Motor neuron (in vitro differentiated cells): ENCODE data around the gene SPOUT1. TPM values are rescaled to one million over a fixed set of nuclear protein-coding genes. Genes with fewer than 3 reads are reported as not detected.

Experiments used
- ATAC-seq, 8 experiments: fragments of 200-7000 bp; cut with Tn5 transposase; replicated peaks in 6 of 8; 2 replicates each; pipeline ENCODE4 v1.8.0; 2021; ENCODE audit warnings: mild to moderate bottlenecking in 8 of 8, moderate library complexity in 8 of 8
- H3K27ac ChIP-seq, 2 donors: fragments of 250-450 bp; sonication (Bioruptor Pico); 2 replicates each; pipeline ENCODE4 v1.9.0; 2021; ENCODE audit warnings: antibody characterized with exemption in 2 of 2, mild to moderate bottlenecking in 2 of 2, moderate library complexity in 1 of 2
- H3K4me1 ChIP-seq, 2 donors: fragments of 250-450 bp; sonication (Bioruptor Pico); replicated peaks in 1 of 2; 2 replicates each; pipeline ENCODE4 v1.6.1; 2021; ENCODE audit warnings: antibody characterized with exemption in 2 of 2, mild to moderate bottlenecking in 2 of 2, moderate library complexity in 1 of 2
- H3K4me3 ChIP-seq, 5 donors: fragments of 250-450 bp; sonication (Bioruptor Pico); 2 replicates each; pipeline ENCODE4 v1.9.0; 2021; ENCODE audit warnings: antibody characterized with exemption in 5 of 5, mild to moderate bottlenecking in 5 of 5, moderate library complexity in 4 of 5
- WGBS, 10 experiments: fragments of 450-650 bp; shearing (Covaris generic); methylation state at CpG; one replicate each; pipeline ENCODE4 v1.0.0; 2022; 5-methylcytosine and 5-hydroxymethylcytosine counted together
- in situ Hi-C, 9 experiments: fragments of 400-800 bp; cut with MboI; loops; one replicate each; pipeline ENCODE4 v1.15.0; 2021; ENCODE audit warnings: low sequenced_read_pairs in 9 of 9, low pct_unique_long_range_greater_than_20kb in 2 of 9; ENCODE audit not compliant: unreplicated experiment in 9 of 9
- total RNA-seq, 8 experiments: library from RNA; unstranded; fragments of 300-600 nt; gene quantifications; 2 replicates each; pipeline versions ENCODE4 v1.2.3 to v1.2.4, GENCODE V29; 2022

The SPOUT1 gene
- total RNA-seq, 8 experiments from 2014 or later, result 12.3 to 44.3 (median 21.6) TPM

GRCh38 chr9:128828719-128829452, 708 bp downstream of the SPOUT1 start:
- no peak for ATAC-seq
- H3K4me3 ChIP-seq, result peak overlapping the region; percentile 62 to 99 (median 83)
- 0 to 53% (median 0%) methylated on average over 1 to 17 of the region's 18 CpGs; no CpG with 5 or more reads in 3 of the 10 experiments for WGBS, 10 experiments
- H3K27ac ChIP-seq, result no peak overlapping the region
- peaks cover 4% of the 10 kb centered on the region in 2 donors for H3K4me1 ChIP-seq
- in situ Hi-C loops, result no loop called here

GRCh38 chr9:128828267-128828666, 1.3 kb downstream of the SPOUT1 start:
- no peak for ATAC-seq
- no peak overlapping the region for H3K4me3 ChIP-seq
- 58 to 100% (median 96%) methylated on average over 1 to 6 of the region's 8 CpGs; no CpG with 5 or more reads in 2 of the 10 experiments for WGBS, 10 experiments
- in situ Hi-C loops, result no loop called here
- peaks cover 4% of the 10 kb centered on the region in 2 donors for H3K4me1 ChIP-seq
- H3K27ac ChIP-seq, result no peak overlapping the region

GRCh38 chr9:128825923-128826700, 3.5 kb downstream of the SPOUT1 start:
- Histone ChIP-seq H3K4me3 (no peak overlapping the region), H3K27ac (no peak overlapping the region), H3K4me1 (peaks cover 4% of the 10 kb centered on the region in 2 donors)
- WGBS, 10 experiments, result 83 to 100% (median 100%) methylated on average over 1 to 9 of the region's 22 CpGs; no CpG with 5 or more reads in 4 of the 10 experiments
- no peak for ATAC-seq
- in situ Hi-C loops, result no loop called here

GRCh38 chr9:128824911-128825310, 4.7 kb downstream of the SPOUT1 start:
- Histone ChIP-seq H3K4me3 (no peak overlapping the region), H3K27ac (no peak overlapping the region), H3K4me1 (peaks cover 4 to 6% of the 10 kb centered on the region in 2 donors)
- WGBS, 10 experiments, result 86 to 100% (median 100%) methylated on average over 1 to 4 of the region's 7 CpGs; no CpG with 5 or more reads in 5 of the 10 experiments
- in situ Hi-C loops, result no loop called here
- ATAC-seq, result no peak

- ATAC-seq, result no peak
- Histone ChIP-seq H3K4me1 (peaks cover 11 to 13% of the 10 kb centered on the region in 2 donors), H3K27ac (no peak overlapping the region), H3K4me3 (no peak overlapping the region)
- in situ Hi-C loops, result no loop called here
- WGBS, 10 experiments, result no CpG with 5 or more reads among the region's 12 CpGs
Observed at GRCh38 chr9:128823903-128824406, 5.6 kb downstream of the SPOUT1 start.

GRCh38 chr9:128823362-128823902, 6.2 kb downstream of the SPOUT1 start:
- ATAC-seq, result no peak
- 100% methylated on average over 4 of the region's 19 CpGs; no CpG with 5 or more reads in 9 of the 10 experiments for WGBS, 10 experiments
- in situ Hi-C loops, result no loop called here
- Histone ChIP-seq H3K27ac (no peak overlapping the region), H3K4me1 (peaks cover 7 to 9% of the 10 kb centered on the region in 2 donors), H3K4me3 (no peak overlapping the region)

- Histone ChIP-seq H3K4me1 (peaks cover 7 to 9% of the 10 kb centered on the region in 2 donors), H3K4me3 (no peak overlapping the region), H3K27ac (no peak overlapping the region)
- in situ Hi-C loops, result no loop called here
- 80 to 100% (median 95%) methylated on average over 1 to 9 of the region's 22 CpGs; no CpG with 5 or more reads in 6 of the 10 experiments for whole genome bisulfite sequencing, 10 experiments
- no peak for ATAC-seq
Observed at GRCh38 chr9:128822407-128823042, 7.1 kb downstream of the SPOUT1 start.

GRCh38 chr9:128821584-128822406, 7.8 kb downstream of the SPOUT1 start:
- in situ Hi-C loops, result no loop called here
- Histone ChIP-seq H3K27ac (no peak overlapping the region), H3K4me3 (no peak overlapping the region), H3K4me1 (peaks cover 7 to 9% of the 10 kb centered on the region in 2 donors)
- ATAC-seq, result no peak
- WGBS, 10 experiments, result 80 to 100% (median 100%) methylated on average over 1 to 10 of the region's 16 CpGs; no CpG with 5 or more reads in 3 of the 10 experiments

- no peak overlapping the region for H3K27ac ChIP-seq
- WGBS, 10 experiments, result 74 to 100% (median 88%) methylated on average over 1 to 6 of the region's 24 CpGs; no CpG with 5 or more reads in 4 of the 10 experiments
Observed at GRCh38 chr9:128820665-128821583, 8.7 kb downstream of the SPOUT1 start.

GRCh38 chr9:128819716-128820664, 9.6 kb downstream of the SPOUT1 start:
- H3K4me1 ChIP-seq, result peaks cover 7 to 9% of the 10 kb centered on the region in 2 donors
- H3K4me3 ChIP-seq, result peak overlapping the region in 4 of 5 donors; percentile 48 to 76 (median 73)
- in situ Hi-C loops, result no loop called here
- no peak overlapping the region for H3K27ac ChIP-seq
- WGBS, 10 experiments, result 13 to 86% (median 50%) methylated on average over 1 to 9 of the region's 18 CpGs; no CpG with 5 or more reads in 3 of the 10 experiments
- ATAC-seq, result peak in 3 of 8 experiments; percentile 7 to 38 (median 15)

More at GRCh38 chr9:128820665-128821583, 8.7 kb downstream of the SPOUT1 start:
- Histone ChIP-seq H3K4me1 (peaks cover 7 to 9% of the 10 kb centered on the region in 2 donors), H3K4me3 (no peak overlapping the region)
- in situ Hi-C loops, result no loop called here
- no peak for ATAC-seq
